PC-3 (cell line): Measurements from ENCODE around the gene EWSR1.

Source experiments
- EZH2 ChIP-seq: fragments of 300-600 bp; sonication (generic); IDR thresholded peaks from one replicate; pipeline ENCODE4 v1.6.1; 2017; ENCODE audit warnings: antibody characterized with exemption, mild to moderate bottlenecking, low read length; ENCODE audit not compliant: unreplicated experiment
- TF ChIP-seq, protein P1 (sequence below): fragments of 300-600 bp; sonication (generic); conservative IDR thresholded peaks from 2 replicates; pipeline ENCODE4 v1.5.1; 2017; ENCODE audit warnings: antibody characterized with exemption, low read depth, mild to moderate bottlenecking, low read length

DNA sequence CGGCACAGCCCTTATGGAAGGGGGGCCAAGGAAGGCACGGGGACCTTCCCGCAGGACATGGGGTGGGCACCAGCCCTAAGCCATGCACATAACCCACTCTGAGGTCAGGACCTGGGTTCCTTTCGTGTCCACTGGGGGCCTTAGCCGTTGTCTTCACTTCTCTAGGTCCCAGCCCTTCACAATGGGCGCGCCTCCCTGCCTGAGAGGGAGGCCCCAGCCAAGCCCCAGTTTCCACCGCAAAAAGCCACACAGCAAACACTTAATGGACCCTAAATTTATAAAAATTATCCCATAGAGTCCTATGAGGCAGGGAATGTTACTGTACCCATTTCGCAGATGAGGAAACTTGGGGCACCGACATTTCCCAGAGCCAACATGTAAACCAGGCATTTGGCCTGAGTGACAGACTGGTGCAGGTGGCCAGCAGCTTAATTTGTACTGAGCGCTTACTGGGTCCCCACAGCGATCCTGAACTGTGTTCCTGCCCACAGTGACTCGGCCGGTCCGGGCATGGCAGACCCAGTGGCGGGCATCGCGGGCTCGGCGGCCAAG lies 39.6 kb downstream of the EWSR1 start:
- TF ChIP-seq, protein P1, sequence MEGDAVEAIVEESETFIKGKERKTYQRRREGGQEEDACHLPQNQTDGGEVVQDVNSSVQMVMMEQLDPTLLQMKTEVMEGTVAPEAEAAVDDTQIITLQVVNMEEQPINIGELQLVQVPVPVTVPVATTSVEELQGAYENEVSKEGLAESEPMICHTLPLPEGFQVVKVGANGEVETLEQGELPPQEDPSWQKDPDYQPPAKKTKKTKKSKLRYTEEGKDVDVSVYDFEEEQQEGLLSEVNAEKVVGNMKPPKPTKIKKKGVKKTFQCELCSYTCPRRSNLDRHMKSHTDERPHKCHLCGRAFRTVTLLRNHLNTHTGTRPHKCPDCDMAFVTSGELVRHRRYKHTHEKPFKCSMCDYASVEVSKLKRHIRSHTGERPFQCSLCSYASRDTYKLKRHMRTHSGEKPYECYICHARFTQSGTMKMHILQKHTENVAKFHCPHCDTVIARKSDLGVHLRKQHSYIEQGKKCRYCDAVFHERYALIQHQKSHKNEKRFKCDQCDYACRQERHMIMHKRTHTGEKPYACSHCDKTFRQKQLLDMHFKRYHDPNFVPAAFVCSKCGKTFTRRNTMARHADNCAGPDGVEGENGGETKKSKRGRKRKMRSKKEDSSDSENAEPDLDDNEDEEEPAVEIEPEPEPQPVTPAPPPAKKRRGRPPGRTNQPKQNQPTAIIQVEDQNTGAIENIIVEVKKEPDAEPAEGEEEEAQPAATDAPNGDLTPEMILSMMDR = no peak
- no peak for TF ChIP-seq EZH2
